AG09309 (cell line): ENCODE results near the gene PXMP4.

ENCODE experiments used
- DNase-seq: peaks from one replicate; pipeline ENCODE4 v3.0.0-alpha.2; 2010; ENCODE audit warnings: low read depth
- H3K4me3 ChIP-seq: 2 replicates; pipeline ENCODE4 v1.5.1; 2011; ENCODE audit warnings: mild to moderate bottlenecking, low read depth, low read length, moderate library complexity; ENCODE audit not compliant: control insufficient read depth
- TF ChIP-seq, protein P1 (sequence below): IDR thresholded peaks from 2 replicates; pipeline ENCODE4 v1.5.1; 2011; ENCODE audit warnings: mild to moderate bottlenecking, low read depth, low read length, inconsistent platforms; ENCODE audit not compliant: insufficient read depth, control insufficient read depth; ENCODE audit errors: missing control alignments

The PXMP4 gene

DNA sequence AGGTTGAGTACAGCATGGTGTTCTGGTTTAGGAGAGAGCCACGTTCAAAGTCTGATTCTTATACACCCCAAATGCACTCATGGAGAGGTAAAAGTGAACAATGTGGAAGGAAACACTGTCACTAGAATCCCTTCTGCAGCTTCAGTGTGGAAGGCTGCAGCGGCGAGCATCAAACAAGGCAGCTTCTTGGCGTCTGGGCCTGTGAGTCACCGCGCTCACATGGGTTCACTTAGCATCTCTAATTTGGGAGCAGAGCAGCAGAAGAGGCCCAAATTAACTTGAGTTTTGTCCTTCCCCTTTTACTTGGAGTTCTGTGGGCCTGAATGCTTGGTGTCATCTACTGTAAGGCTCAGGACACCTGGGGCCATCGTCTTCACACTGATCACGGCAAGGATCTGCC, 23.0 kb downstream of the PXMP4 start:
- H3K4me3 ChIP-seq = no peak overlapping the region
- TF ChIP-seq, protein P1, sequence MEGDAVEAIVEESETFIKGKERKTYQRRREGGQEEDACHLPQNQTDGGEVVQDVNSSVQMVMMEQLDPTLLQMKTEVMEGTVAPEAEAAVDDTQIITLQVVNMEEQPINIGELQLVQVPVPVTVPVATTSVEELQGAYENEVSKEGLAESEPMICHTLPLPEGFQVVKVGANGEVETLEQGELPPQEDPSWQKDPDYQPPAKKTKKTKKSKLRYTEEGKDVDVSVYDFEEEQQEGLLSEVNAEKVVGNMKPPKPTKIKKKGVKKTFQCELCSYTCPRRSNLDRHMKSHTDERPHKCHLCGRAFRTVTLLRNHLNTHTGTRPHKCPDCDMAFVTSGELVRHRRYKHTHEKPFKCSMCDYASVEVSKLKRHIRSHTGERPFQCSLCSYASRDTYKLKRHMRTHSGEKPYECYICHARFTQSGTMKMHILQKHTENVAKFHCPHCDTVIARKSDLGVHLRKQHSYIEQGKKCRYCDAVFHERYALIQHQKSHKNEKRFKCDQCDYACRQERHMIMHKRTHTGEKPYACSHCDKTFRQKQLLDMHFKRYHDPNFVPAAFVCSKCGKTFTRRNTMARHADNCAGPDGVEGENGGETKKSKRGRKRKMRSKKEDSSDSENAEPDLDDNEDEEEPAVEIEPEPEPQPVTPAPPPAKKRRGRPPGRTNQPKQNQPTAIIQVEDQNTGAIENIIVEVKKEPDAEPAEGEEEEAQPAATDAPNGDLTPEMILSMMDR = no peak
- DNase-seq = no peak

DNA sequence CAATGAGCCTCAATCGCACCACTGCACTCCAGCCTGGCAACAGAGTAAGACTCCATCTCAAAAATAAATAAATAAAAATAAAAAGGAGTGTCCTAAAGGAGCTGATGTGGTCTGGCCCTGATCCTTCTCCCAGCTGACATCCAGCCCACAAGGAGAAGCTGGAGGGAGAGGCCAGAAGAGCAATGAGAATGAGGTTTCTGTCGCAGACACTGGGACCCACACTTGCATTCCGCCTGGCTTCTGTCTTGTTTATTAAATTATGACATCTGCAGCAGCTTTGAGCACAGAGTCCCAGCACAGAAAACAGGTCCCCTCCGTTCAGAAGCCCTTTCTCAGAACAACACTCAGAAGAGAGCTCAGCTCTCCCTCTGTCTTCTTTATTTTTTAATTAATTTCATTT, 23.7 kb downstream of the PXMP4 start:
- DNase-seq = no peak
- no peak overlapping the region for H3K4me3 ChIP-seq
- TF ChIP-seq, protein P1 = no peak

DNA sequence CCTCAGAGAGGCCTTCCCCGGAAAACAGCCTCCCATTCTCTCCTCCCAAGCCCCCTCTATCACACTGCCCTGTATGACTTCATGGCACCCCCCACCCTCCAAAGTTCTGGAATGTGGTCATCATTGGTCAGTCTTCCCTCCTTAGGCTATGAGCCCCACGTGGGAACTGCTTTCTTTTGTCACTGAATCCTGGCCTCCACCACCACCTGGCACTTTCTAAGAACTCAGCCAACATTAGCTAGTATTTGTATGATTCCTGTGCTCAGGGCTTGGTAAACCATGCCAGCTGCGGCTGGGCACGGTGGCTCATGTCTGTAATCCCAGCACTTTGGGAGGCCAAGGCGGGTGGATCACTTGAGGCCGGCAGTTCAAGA, 25.5 kb downstream of the PXMP4 start:
- DNase-seq = no peak
- no peak overlapping the region for H3K4me3 ChIP-seq
- TF ChIP-seq, protein P1 = no peak

DNA sequence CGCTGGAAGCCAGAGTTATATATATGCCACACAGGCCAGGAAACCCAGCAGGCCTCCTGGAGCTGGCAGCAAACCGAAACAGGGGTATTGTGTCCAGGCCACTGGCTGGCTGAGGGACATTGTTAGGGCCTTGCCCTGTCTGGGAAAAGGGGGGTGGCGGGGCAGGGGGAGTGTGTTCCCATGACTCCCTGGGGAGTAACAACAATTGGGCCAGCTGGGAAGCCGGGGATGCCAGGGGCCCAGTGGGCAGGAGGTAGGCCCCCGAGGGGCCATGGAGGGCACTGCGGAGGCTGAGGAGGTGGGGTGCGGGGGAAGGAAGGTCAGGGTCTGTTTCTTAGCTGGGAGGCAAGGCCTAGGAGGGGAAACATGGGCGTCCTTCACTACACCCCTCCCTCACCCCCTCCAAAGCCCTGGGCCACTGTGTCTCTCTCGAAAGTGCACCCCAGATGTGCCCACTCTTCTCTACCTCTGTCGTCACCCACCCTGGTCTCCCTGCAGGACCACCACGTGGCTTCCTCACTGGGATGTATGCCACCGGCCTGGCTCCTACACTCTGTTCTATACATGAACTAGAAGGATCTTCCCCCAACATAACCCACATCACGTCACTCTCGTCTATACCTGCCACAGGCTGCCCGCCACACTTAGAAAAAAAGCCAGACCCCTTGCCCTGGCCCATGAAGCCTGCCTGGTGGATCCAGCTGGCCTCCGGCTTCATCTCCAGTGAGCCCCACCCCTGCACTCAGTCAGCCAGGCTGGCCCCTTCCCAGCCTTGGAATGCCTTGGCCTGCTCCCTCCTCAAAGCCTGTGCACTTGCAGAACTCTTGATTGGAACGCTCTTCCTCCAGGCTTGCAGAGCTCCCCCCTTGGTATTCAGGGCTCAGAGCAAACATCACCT, 26.1 kb downstream of the PXMP4 start:
- TF ChIP-seq, protein P1 = no peak
- DNase-seq = no peak
- no peak overlapping the region for H3K4me3 ChIP-seq

DNA sequence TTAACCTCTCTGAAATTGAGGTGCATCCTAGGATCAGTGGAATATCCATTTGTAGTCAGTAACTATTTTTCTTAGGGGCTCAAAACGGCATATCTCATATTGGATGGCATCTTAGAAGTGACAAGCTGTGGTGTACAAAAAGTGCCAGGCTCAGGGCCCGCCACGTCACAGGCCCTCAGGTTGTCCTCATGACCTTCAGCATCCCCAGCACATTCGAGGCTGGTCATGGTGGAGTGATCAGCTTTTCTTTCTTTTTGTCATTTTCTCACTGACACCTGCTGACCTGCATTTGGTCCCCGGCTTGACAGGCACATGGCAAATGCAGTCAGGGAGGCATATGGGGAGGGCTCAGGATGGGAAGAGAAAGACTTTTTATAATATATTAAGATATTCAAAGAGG, 26.8 kb downstream of the PXMP4 start:
- TF ChIP-seq, protein P1 = no peak
- DNase-seq = no peak
- H3K4me3 ChIP-seq = no peak overlapping the region

DNA sequence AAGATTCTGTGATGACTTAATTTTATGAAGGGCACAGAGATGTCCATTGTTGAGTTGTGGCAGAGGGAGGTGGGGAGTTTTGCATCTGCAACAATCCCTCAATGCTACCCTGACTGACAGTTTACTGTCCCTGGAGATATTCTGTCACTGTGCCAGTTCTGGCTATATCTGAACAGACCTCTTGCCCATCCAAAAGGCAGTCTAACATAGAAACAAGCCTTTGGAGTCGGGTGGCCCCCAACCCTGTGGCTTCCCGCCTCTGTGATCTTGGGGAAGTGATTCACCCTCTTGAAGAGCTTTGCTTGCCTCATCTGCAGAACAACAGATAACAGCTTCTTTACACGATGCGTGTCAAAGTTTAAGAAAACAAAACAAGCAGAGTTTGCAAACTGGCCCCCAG, 30.1 kb downstream of the PXMP4 start:
- DNase-seq = no peak
- TF ChIP-seq, protein P1 = no peak
- no peak overlapping the region for H3K4me3 ChIP-seq

DNA sequence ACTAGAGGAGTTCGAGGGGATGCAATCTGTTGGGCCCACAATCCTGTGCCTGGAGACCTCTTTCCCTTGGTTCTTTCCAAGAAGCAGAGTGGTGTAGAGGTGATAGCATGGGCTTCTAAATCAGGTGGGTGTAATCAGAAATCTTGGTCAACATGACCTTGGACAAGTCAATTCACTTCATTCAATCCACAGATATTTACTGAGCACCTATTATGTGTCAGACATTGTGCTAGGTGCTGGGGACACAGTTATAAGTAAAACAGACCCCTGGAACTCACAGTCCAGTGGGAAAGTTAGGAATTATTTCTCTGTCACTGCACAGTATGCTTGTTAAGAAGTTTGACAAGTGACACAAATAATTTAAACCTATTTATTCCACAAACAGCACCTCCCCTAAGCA, 30.6 kb downstream of the PXMP4 start:
- TF ChIP-seq, protein P1 = no peak
- H3K4me3 ChIP-seq = no peak overlapping the region
- no peak for DNase-seq
